Left ventricle myocardium inferior (tissue), 1 donor: ENCODE measurements around the gene F5. TPM values are rescaled to one million over a fixed set of nuclear protein-coding genes. Genes with fewer than 3 reads are reported as not detected.

Experiments used
- DNase-seq: peaks from one replicate; pipeline ENCODE4 v3.0.0-alpha.2; 2020
- H3K27ac ChIP-seq: fragments of 200-600 bp; replicated peaks from 2 replicates; pipeline ENCODE4 v1.8.0; 2021
- H3K27me3 ChIP-seq: fragments of 200-600 bp; 2 replicates; pipeline ENCODE4 v1.8.0; 2021; ENCODE audit warnings: low read depth
- H3K36me3 ChIP-seq: fragments of 200-600 bp; 2 replicates; pipeline ENCODE4 v1.8.0; 2021
- H3K4me1 ChIP-seq: fragments of 200-600 bp; 2 replicates; pipeline ENCODE4 v1.8.0; 2021
- H3K4me3 ChIP-seq: fragments of 200-600 bp; 2 replicates; pipeline ENCODE4 v1.8.0; 2021; ENCODE audit warnings: mild to moderate bottlenecking, moderate library complexity
- H3K9me3 ChIP-seq: fragments of 200-600 bp; replicated peaks from 2 replicates; pipeline ENCODE4 v1.8.0; 2021
- CTCF ChIP-seq: fragments of 200-600 bp; IDR thresholded peaks from 2 replicates; pipeline ENCODE4 v1.8.0; 2021; ENCODE audit warnings: antibody characterized with exemption, mild to moderate bottlenecking, borderline replicate concordance
- intact Hi-C: fragments of 100-400 bp; cut with micrococcal nuclease; formaldehyde crosslinking; loops from one replicate; pipeline ENCODE4 v1.11.0; 2022
- total RNA-seq: library from RNA; stranded (reverse); fragmentation: NEBNext Ultra II Directional; extraction: Animal tissue kit (Norgen Biotek cat#: 25700); gene quantifications from one replicate; pipeline ENCODE4 v1.2.1, GENCODE V29; 2021
- donor health status: DM: no; HTN: yes; CAD: no; lungs with severe emphysema.

The F5 gene
- total RNA-seq, 1 donor from 2014 or later, result 14.7 TPM

DNA sequence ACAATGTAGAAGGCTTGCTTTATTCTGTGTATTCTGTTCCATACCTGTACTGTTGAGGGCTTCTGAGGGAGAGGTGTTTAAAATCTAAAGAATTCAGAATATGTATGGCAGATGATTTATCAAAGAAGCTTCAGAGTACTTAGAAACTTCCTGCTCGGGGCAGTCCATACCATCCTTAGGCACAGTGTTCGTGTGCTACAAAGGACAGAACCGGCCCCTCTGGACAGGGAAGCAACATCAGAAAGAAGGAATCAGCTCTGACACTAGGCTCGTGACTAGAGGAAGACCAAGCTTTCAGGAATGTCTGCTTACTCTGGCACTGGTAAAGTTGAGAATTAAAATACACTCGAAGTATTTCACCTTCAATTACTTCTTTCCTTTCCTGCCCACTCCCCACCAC is 29.5 kb upstream of the F5 start:
- no peak for TF ChIP-seq CTCF
- Histone ChIP-seq H3K4me3 (no peak overlapping the region), H3K4me1 (peaks cover 3% of the 10 kb centered on the region), H3K9me3 (no peaks in the 10 kb centered on the region), H3K36me3 (no peaks in the 10 kb centered on the region), H3K27me3 (peaks cover 19% of the 10 kb centered on the region), H3K27ac (no peak overlapping the region)
- no peak for DNase-seq
- intact Hi-C loops, result no loop called here

- Histone ChIP-seq H3K4me1 (peaks cover 16% of the 10 kb centered on the region), H3K4me3 (no peak overlapping the region), H3K9me3 (no peaks in the 10 kb centered on the region), H3K36me3 (no peaks in the 10 kb centered on the region), H3K27me3 (peaks cover 14% of the 10 kb centered on the region), H3K27ac (peak overlapping the region; percentile 42)
- DNase-seq, result no peak
- intact Hi-C loops, result no loop called here
- TF ChIP-seq CTCF, result no peak
Measured at GRCh38 chr1:169610858-169611257, 24.6 kb upstream of the F5 start.

DNA sequence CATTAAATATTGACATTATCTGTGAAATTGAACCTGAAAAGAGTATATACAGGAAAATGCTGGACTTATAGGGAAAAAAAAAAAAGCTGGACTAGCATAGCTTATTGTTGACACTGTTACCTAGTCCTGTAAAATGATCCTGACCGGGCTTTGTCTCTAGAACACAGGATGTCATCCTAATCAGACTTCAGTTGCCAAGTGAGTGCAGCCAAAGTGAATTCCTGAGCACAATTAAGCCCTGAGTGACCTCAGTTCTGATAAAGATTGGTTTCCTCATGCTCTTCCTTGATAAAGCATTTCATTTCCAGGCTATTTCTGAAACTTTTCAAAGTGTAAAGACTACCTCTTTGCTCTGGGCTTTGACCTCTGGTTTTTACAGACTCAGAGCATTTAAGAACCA is 23.8 kb upstream of the F5 start:
- no peak for TF ChIP-seq CTCF
- Histone ChIP-seq H3K9me3 (no peaks in the 10 kb centered on the region), H3K4me1 (peaks cover 16% of the 10 kb centered on the region), H3K27me3 (peaks cover 6% of the 10 kb centered on the region), H3K27ac (peak overlapping the region; percentile 42), H3K36me3 (no peaks in the 10 kb centered on the region), H3K4me3 (no peak overlapping the region)
- DNase-seq, result no peak
- intact Hi-C loops, result no loop called here

DNA sequence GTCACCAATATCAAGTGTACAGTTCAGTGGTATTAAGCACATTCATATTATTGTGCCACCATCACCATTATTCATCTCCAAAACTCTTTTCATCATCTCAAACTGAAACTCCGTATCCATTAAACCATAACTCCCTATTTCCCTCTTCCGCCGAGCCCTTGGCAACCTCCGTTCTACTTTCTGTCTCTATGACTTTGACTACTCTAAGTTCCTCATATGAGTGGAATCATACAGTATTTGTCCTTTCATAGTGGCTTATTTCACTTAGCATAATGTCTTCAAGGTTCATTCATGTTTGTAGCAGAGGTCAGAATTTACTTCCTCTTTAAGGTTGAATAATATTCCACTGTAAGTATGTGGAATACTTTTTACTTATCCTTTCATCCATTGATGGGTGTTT is 21.9 kb upstream of the F5 start:
- Histone ChIP-seq H3K27ac (no peak overlapping the region), H3K4me3 (no peak overlapping the region), H3K27me3 (no peaks in the 10 kb centered on the region), H3K4me1 (peaks cover 16% of the 10 kb centered on the region), H3K9me3 (no peaks in the 10 kb centered on the region), H3K36me3 (no peaks in the 10 kb centered on the region)
- intact Hi-C loops, result loop anchor here (10.0 kb wide), 1 partner anchor 197 kb away; no protein-coding TSS in a partner anchor
- no peak for TF ChIP-seq CTCF
- DNase-seq, result no peak

DNA sequence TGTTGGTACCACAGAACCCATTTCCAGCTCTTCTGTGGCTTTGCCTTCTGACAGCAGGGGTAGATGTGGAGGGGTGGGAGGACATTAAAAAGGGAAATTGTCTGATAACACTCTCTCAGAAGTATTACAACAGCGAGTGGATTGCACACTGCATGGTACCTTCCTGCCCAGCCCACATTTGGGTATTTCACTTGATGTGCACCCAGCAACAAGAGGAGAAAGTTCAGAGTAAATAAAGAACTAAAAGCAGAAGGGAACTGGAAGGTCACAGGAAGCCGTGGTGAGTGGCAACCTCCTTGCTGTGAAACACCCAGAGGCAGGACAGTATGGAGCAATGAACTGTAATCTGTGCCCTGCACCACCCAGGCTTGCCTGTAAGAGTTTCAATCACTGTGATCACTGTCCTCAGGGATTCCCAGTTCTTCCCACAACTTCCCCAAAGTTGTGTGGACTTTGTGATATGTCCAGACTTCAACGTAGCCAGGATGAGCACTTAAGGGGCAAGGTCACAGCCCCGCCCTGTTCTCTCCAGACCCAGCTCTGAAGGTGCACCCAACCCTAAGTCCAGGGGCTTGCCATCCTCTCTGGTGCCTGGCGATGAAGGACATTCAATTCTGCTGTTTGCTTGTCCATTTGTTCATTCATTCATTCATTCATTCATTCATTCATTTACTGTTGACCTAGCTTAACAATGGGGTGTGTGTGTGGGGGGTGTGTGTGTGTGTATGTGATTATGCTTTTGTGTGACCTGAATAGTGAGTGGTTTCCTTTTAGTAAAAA is 18.7 kb upstream of the F5 start:
- DNase-seq, result peak; percentile 18
- TF ChIP-seq CTCF, result no peak
- intact Hi-C loops, result loop anchor here (5.0 to 10.0 kb wide), 2 partner anchors 107 to 200 kb away; partner anchors contain the start of gene SELL
- Histone ChIP-seq H3K4me3 (no peak overlapping the region), H3K27me3 (no peaks in the 10 kb centered on the region), H3K27ac (no peak overlapping the region), H3K9me3 (no peaks in the 10 kb centered on the region), H3K36me3 (no peaks in the 10 kb centered on the region), H3K4me1 (peaks cover 7% of the 10 kb centered on the region)
